GM21423 (cell line): ENCODE results near the gene TUB.
A peak's percentile ranks its signal among the peaks of the same experiment; 100 is the strongest.

Source experiments
- ATAC-seq: cut with Tn5 transposase; IDR thresholded peaks from one replicate; pipeline ENCODE4 v1.9.1; 2021; ENCODE audit warnings: mild to moderate bottlenecking, moderate library complexity; ENCODE audit not compliant: unreplicated experiment

Gene TUB

GRCh38 chr11:8089791-8090510 is 8.9 kb downstream of the TUB start:
- no peak for ATAC-seq

GRCh38 chr11:8090756-8091155 is 9.7 kb downstream of the TUB start:
- ATAC-seq: no peak

DNA sequence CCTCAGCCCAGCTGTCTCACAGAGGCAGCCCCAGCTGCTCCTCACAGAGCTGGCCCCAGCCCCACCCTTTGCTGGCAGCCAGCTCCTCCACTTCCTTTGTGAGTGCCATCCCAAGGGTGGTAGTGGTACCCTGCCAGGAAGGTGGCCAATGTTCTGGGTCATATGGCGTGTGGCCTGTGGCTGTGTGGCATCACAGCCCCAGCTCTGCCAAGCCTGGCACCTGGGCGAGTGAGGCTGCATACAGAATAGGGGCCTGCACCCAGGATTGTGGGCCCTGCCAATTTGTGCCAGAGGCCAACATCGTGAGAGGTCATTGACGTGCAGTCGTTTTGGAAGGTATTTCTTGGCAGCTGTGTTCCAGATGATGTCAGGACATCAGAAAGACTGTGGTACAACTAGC is 10.7 kb downstream of the TUB start:
- no peak for ATAC-seq

GRCh38 chr11:8092587-8093424 is 11.8 kb downstream of the TUB start:
- ATAC-seq: peak; percentile 79

- no peak for ATAC-seq
Observed at GRCh38 chr11:8093931-8094575, 13.0 kb downstream of the TUB start.

- no peak for ATAC-seq
Observed at GRCh38 chr11:8094656-8095055, 13.6 kb downstream of the TUB start.

GRCh38 chr11:8095371-8095770 is 14.4 kb downstream of the TUB start:
- ATAC-seq: no peak

- no peak for ATAC-seq
Observed at GRCh38 chr11:8095806-8096522, 15.0 kb downstream of the TUB start.

DNA sequence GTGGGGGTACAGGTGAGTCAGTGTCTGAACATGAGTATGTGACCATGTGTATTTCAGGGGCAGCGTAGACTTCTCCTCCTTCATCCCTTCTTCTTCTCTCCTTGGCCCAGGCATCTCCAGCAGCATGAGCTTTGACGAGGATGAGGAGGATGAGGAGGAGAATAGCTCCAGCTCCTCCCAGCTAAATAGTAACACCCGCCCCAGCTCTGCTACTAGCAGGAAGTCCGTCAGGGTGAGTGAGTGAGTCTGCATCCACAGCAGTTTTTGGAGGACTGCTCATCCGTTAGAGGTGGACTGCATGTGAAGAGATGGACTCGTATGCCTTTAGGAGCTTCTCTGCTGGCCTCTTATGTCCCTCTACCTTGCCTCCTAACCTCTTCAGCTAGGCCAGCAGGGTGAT is 15.6 kb downstream of the TUB start:
- ATAC-seq: no peak

GRCh38 chr11:8097062-8097461 is 16.1 kb downstream of the TUB start:
- no peak for ATAC-seq

DNA sequence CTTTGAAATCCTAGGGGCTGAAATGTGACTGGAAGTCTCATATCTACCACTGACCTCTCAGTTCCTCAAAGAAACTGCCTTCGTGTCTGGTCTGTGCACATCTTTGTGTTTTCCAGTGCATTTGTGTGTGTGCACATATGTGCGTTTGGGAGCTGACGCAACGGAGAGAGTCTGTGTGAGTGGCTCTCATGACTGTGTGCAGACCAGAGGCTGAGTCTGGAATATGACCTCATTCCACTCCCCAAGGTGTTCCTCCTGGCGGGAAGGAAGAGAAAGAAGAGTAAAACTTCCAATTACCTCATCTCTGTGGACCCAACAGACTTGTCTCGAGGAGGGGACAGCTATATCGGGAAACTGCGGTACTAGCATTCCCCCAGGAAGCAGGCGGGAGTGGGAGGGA is 16.5 kb downstream of the TUB start:
- no peak for ATAC-seq

- no peak for ATAC-seq
Observed at GRCh38 chr11:8097926-8098325, 16.9 kb downstream of the TUB start.

DNA sequence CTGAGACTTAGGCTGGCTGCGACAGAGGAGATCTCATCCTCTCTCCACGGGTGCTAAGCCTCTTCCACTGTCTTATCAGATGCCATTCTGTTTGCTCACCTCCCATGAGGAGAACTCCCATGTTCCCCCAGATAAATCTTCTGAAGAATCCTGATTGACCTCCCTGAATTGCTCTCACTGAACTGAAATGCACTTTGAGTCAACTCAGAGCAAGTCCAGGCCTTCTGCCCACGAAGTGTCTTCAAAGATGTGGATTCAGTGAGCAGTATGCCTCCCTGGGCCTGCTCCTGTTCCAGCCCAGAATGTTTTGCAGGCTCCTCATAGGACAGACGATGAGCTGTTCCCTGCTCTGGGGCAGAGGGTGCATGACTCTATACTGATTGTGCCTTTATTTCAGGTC is 17.4 kb downstream of the TUB start:
- ATAC-seq: no peak

DNA sequence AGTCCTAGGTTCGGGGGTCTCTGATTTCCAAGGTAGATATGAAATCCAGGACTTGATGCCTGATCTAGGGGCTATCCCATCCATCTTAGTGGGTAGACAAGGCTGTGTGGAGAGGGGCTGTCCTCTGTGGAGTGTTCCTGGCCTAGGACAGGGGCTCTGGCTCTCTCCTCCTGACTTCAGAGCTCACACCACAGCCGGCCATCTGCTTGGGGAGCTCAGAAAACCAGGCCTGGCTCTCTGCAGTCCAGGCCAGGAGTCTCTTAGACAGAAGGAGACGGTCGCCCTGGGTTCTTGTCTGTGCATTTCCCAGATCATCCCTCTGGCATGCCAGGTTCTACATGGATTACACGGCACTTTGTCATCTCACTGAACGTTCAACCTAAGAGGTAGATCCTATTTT is 17.9 kb downstream of the TUB start:
- no peak for ATAC-seq

DNA sequence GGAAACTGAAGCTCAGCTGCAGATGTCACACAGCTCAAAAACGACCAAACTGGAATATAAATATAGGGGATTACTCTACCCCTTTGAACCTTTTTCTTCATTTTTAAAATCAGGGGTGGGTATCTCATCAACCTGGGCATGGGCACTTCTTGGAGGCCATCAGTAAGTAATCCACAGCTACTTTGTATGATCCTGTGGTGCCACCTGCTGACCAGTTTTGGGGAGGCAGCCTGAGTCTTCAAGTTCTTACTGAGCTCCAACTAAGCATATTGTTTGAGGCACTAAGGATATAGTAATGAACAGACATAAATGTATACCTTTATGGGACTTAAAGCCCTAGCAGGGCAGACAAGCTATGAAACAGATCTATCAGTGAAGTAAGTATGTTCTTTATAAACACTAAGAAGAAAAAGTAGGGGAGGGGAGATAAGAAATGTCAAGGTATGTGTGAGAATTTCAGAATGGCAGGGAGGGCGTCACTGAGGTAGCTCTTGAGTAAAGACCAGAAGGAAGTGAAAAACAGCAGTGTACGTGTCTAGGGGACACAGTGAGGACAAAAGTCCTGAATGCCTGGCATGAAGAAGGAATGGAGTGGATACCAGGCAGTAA is 18.4 kb downstream of the TUB start:
- ATAC-seq: peak; percentile 55

DNA sequence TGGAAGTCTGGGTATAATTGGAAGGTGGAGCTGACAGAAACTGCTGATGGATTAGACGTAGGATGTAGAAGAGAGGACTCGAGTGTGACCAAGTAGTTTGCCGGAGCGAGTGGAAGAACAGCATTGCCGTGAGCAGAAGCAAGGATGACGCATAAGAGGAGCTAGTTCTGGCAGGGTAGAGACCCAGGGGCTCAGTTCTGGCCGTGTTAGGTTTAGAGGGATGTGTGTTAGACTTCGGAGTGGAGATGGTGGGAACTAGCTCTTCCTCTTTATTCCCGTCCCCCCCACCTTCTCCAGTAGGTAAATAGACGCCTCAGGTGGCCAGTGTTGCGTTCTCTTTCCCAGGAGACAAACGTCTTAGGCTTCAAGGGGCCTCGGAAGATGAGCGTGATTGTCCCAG is 19.1 kb downstream of the TUB start:
- no peak for ATAC-seq

GRCh38 chr11:8100605-8101004 is 19.6 kb downstream of the TUB start:
- no peak for ATAC-seq

GRCh38 chr11:8101421-8101820 is 20.4 kb downstream of the TUB start:
- no peak for ATAC-seq

DNA sequence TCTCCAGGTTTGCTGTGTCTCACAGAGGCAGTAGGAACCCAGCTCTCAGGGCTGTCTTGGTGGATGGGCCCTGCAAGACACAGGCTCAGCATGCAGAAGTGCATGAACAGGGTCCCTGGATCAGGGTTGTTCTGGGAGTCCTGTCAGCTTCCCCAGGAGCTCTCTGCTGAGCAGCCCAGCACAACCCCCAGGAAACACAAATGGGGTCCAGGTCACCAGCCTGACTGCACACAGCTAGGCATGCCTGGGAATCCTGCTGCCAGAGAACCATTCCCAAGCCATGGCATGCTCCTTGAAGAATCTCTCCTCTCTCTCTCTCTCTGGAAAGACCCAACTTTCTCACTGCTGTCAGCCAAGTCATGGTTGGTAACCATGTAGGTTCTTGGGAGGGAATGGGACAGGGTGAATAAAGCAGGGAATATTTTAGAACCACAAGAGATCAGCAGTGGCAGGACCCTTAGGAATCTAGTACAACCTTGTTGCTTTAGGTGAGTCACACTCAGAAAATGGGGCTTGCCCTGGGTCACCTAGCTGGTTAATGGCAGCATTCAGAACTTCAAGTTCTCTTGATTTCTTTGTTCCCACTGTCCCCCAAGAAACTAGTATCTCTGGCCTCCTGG is 21.4 kb downstream of the TUB start:
- ATAC-seq: no peak

DNA sequence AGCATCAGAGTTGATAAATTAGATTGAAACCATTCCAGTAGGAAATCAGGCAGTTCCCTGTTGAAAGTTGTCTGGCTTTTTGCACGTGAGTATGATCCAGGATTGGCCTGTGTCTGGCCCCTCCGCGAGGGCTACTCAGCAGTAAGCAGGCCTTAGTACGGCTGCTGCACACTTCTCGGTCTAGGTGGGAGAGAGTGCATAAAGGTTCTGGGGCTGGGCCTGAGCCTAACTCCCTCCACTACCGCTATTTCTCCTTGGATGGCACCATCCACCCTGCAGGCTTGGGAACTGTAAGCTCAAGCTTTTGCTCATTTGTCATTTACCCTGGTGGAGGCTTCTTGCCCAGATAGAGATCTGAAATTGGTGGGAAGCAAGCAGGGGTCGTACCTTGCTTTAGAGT is 22.0 kb downstream of the TUB start:
- no peak for ATAC-seq
